ENCODE measurements around the gene CCNY.

The CCNY gene

GRCh38 chr10:35399414-35400009 lies 63.2 kb downstream of the CCNY start:
- TF ChIP-seq POLR2AphosphoS5 (IDR thresholded peaks at IDR 0.05; ENCODE audit: low read depth, low read length) (no peak), FOXP2 (optimal IDR thresholded peaks at IDR 0.05; ENCODE audit: borderline replicate concordance, extremely low read depth, extremely low read length, insufficient read depth) (no peak), TAF1 (IDR thresholded peaks at IDR 0.05; ENCODE audit: borderline replicate concordance, insufficient read depth, low read length) (no peak), REST (IDR thresholded peaks at IDR 0.05; ENCODE audit: insufficient read depth in 1 of 2, low read depth in 2 of 2, low read length in 2 of 2) (no peak), SIN3A (IDR thresholded peaks at IDR 0.05; ENCODE audit: borderline replicate concordance, insufficient read depth, low read length) (no peak)

- TF ChIP-seq FOXP2 (optimal IDR thresholded peaks at IDR 0.05; ENCODE audit: borderline replicate concordance, extremely low read depth, extremely low read length, insufficient read depth) (no peak), REST (IDR thresholded peaks at IDR 0.05; ENCODE audit: insufficient read depth in 1 of 2, low read depth in 2 of 2, low read length in 2 of 2) (no peak), POLR2AphosphoS5 (IDR thresholded peaks at IDR 0.05; ENCODE audit: low read depth, low read length) (no peak), SIN3A (IDR thresholded peaks at IDR 0.05; ENCODE audit: borderline replicate concordance, insufficient read depth, low read length) (no peak), TAF1 (IDR thresholded peaks at IDR 0.05; ENCODE audit: borderline replicate concordance, insufficient read depth, low read length) (no peak)
These were observed 64.4 kb downstream of the CCNY start for GRCh38 chr10:35400595-35401268.

- TF ChIP-seq TAF1 (IDR thresholded peaks at IDR 0.05; ENCODE audit: borderline replicate concordance, insufficient read depth, low read length) = no peak
- no peak for TF ChIP-seq FOXP2 (optimal IDR thresholded peaks at IDR 0.05; ENCODE audit: borderline replicate concordance, extremely low read depth, extremely low read length, insufficient read depth)
- no peak for TF ChIP-seq REST (IDR thresholded peaks at IDR 0.05; ENCODE audit: insufficient read depth in 1 of 2, low read depth in 2 of 2, low read length in 2 of 2)
- TF ChIP-seq SIN3A (IDR thresholded peaks at IDR 0.05; ENCODE audit: borderline replicate concordance, insufficient read depth, low read length) = no peak
- TF ChIP-seq POLR2AphosphoS5 (IDR thresholded peaks at IDR 0.05; ENCODE audit: low read depth, low read length) = no peak
These were observed 72.8 kb downstream of the CCNY start for GRCh38 chr10:35409094-35409582.

- no peak for TF ChIP-seq TAF1 (IDR thresholded peaks at IDR 0.05; ENCODE audit: borderline replicate concordance, insufficient read depth, low read length)
- TF ChIP-seq FOXP2 (optimal IDR thresholded peaks at IDR 0.05; ENCODE audit: borderline replicate concordance, extremely low read depth, extremely low read length, insufficient read depth) = no peak
- no peak for TF ChIP-seq POLR2AphosphoS5 (IDR thresholded peaks at IDR 0.05; ENCODE audit: low read depth, low read length)
- no peak for TF ChIP-seq SIN3A (IDR thresholded peaks at IDR 0.05; ENCODE audit: borderline replicate concordance, insufficient read depth, low read length)
These were observed 73.5 kb downstream of the CCNY start for GRCh38 chr10:35409808-35410207.

GRCh38 chr10:35412003-35412723 lies 75.9 kb downstream of the CCNY start:
- TF ChIP-seq POLR2AphosphoS5 (IDR thresholded peaks at IDR 0.05; ENCODE audit: low read depth, low read length) (no peak), FOXP2 (optimal IDR thresholded peaks at IDR 0.05; ENCODE audit: borderline replicate concordance, extremely low read depth, extremely low read length, insufficient read depth) (no peak), REST (IDR thresholded peaks at IDR 0.05; ENCODE audit: insufficient read depth in 1 of 2, low read depth in 2 of 2, low read length in 2 of 2) (no peak), TAF1 (IDR thresholded peaks at IDR 0.05; ENCODE audit: borderline replicate concordance, insufficient read depth, low read length) (no peak), SIN3A (IDR thresholded peaks at IDR 0.05; ENCODE audit: borderline replicate concordance, insufficient read depth, low read length) (no peak)
